HL-60 (cell line): ENCODE data around the gene BTBD9.

Experiments
- CTCF ChIP-seq: IDR thresholded peaks from one replicate; pipeline ENCODE4 v1.5.1; 2011; ENCODE audit warnings: low read length, control low read depth, inconsistent platforms; ENCODE audit not compliant: insufficient read depth
- TF ChIP-seq, protein P1 (sequence below): IDR thresholded peaks from 2 replicates; pipeline ENCODE4 v1.6.1; 2012; ENCODE audit warnings: low read depth; ENCODE audit not compliant: insufficient replicate concordance

DNA sequence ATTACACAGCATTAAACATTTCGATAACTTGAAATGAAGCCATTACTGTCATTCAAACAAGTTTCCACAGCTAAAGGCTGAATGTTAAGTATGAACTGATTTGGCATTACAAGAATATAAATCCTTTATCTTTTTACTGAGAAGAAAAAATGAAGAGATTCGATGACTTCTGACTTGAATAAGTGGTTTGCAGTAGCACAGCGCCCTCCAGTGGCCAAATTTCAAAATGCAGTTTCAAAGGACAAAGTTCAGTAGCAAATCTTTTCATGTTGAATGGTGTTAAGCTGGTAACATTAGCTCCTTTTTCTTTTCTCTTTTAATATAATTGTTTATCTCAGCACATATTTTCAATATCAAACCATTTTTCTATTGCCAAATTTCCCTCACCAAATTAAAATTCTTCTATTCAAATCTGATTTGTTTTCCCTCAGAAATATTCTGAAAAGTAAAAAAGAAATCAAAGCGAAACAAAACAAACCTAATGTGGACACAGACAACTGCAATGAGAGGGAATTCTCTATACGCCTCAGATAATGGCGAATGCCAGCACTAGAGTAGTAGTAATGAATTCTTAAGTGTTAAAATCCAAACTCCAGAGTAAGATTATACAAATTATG, 145.7 kb downstream of the BTBD9 start:
- TF ChIP-seq, protein P1, sequence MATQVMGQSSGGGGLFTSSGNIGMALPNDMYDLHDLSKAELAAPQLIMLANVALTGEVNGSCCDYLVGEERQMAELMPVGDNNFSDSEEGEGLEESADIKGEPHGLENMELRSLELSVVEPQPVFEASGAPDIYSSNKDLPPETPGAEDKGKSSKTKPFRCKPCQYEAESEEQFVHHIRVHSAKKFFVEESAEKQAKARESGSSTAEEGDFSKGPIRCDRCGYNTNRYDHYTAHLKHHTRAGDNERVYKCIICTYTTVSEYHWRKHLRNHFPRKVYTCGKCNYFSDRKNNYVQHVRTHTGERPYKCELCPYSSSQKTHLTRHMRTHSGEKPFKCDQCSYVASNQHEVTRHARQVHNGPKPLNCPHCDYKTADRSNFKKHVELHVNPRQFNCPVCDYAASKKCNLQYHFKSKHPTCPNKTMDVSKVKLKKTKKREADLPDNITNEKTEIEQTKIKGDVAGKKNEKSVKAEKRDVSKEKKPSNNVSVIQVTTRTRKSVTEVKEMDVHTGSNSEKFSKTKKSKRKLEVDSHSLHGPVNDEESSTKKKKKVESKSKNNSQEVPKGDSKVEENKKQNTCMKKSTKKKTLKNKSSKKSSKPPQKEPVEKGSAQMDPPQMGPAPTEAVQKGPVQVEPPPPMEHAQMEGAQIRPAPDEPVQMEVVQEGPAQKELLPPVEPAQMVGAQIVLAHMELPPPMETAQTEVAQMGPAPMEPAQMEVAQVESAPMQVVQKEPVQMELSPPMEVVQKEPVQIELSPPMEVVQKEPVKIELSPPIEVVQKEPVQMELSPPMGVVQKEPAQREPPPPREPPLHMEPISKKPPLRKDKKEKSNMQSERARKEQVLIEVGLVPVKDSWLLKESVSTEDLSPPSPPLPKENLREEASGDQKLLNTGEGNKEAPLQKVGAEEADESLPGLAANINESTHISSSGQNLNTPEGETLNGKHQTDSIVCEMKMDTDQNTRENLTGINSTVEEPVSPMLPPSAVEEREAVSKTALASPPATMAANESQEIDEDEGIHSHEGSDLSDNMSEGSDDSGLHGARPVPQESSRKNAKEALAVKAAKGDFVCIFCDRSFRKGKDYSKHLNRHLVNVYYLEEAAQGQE, result no peak
- TF ChIP-seq CTCF, result peak; percentile 50
